H1 (cell line): ENCODE results near the gene SCNN1B. TPM values are rescaled to one million over a fixed set of nuclear protein-coding genes. Genes with fewer than 3 reads are reported as not detected.

ENCODE experiments used
- EGR1 ChIP-seq: IDR thresholded peaks from 2 replicates; pipeline ENCODE4 v1.6.1; 2011; ENCODE audit warnings: low read depth, low read length, borderline replicate concordance
- GTF2F1 ChIP-seq: IDR thresholded peaks from 2 replicates; pipeline ENCODE4 v1.6.1; 2012; ENCODE audit warnings: low read depth, low read length, improper control_type of control experiment, borderline replicate concordance
- RBBP5 ChIP-seq: IDR thresholded peaks from 2 replicates; pipeline ENCODE4 v1.7.1; 2012; ENCODE audit warnings: low read depth, mild to moderate bottlenecking, inconsistent platforms, low read length, moderate library complexity, borderline replicate concordance
- polyA plus RNA-seq, 7 experiments: library from polyadenylated mRNA; depleted of rRNA in 3 of 7; stranded (reverse) in 5 of 7; unstranded in 2 of 7; fragments of >200 nt in 5 of 7; fragments of 200-250 nt in 2 of 7; gene quantifications; 1 replicate in 5 of 7; 2 replicates in 1 of 7; 4 replicates in 1 of 7; pipeline versions ENCODE4 v1.2.1 to v1.2.3, GENCODE V29; 2011 to 2013; ENCODE audit warnings: missing spikeins in 2 of 7, mixed read lengths in 2 of 7
- total RNA-seq: library from RNA; stranded (reverse); fragmentation: NEBNext Ultra II Directional; extraction: Animal tissue kit (Norgen Biotek cat#: 25700); gene quantifications from 2 replicates; pipeline ENCODE4 v1.2.1, GENCODE V29; 2021

SCNN1B gene
- total and polyA plus RNA-seq, 2 of the 8 experiments (the other 6 are each of a cell fraction or from before 2014, with no cell fraction given), result 0.20 to 0.95 TPM

DNA sequence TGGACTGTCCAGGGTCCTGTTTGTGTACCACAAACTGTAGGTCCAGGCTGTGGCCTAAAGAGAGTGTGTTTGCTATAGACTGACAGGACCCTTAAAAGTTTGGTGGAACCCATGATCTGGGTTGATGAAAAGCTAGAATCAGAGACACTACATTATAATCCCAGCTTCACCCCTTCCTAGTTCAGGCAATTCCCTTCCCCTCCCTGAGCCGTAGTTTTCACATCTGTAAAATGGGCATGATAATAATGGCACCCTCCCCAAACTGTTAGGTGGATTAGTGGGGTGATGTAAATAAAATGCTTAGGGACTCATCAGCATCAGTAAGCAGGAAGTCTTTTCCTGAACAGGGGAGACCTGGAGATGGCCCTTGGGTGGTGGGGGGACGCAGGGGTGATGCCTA, 2.5 kb downstream of the SCNN1B start (continued):
- no peak for TF ChIP-seq RBBP5
- TF ChIP-seq EGR1, result no peak
- no peak for TF ChIP-seq GTF2F1
